GM20000 (cell line): Measurements from ENCODE around the gene KDM4B.

Experiments
- DNase-seq: peaks from one replicate; pipeline ENCODE4 v3.0.0; 2012; ENCODE audit warnings: low spot score
- TF ChIP-seq, protein P1 (sequence below): IDR thresholded peaks from 2 replicates; pipeline ENCODE4 v1.5.1; 2012; ENCODE audit warnings: mild to moderate bottlenecking, control low read depth; ENCODE audit errors: extremely low read depth, missing control alignments

The KDM4B gene

DNA sequence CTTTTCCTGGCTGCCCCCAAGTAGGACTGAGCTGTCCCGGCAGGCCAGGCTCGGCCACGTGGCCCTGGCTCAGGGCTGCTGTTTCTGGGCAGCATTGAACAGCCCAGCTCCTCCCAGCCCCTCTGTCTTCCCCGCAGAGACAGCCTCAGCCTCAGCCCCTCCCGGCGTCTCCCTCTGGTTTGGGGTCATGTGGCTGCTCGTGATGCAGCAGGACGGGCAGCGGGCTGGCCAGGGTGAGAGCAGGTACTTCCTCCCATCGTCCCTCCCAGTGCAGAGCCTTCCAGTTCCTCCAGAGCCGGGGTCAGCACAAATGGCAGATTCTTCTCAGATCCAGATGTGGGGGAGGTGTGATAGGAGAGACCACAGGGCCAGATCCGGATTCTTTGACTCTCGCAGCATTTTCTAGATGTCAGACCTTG is 114.6 kb downstream of the KDM4B start:
- no peak for DNase-seq
- TF ChIP-seq, protein P1, sequence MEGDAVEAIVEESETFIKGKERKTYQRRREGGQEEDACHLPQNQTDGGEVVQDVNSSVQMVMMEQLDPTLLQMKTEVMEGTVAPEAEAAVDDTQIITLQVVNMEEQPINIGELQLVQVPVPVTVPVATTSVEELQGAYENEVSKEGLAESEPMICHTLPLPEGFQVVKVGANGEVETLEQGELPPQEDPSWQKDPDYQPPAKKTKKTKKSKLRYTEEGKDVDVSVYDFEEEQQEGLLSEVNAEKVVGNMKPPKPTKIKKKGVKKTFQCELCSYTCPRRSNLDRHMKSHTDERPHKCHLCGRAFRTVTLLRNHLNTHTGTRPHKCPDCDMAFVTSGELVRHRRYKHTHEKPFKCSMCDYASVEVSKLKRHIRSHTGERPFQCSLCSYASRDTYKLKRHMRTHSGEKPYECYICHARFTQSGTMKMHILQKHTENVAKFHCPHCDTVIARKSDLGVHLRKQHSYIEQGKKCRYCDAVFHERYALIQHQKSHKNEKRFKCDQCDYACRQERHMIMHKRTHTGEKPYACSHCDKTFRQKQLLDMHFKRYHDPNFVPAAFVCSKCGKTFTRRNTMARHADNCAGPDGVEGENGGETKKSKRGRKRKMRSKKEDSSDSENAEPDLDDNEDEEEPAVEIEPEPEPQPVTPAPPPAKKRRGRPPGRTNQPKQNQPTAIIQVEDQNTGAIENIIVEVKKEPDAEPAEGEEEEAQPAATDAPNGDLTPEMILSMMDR: no peak

DNA sequence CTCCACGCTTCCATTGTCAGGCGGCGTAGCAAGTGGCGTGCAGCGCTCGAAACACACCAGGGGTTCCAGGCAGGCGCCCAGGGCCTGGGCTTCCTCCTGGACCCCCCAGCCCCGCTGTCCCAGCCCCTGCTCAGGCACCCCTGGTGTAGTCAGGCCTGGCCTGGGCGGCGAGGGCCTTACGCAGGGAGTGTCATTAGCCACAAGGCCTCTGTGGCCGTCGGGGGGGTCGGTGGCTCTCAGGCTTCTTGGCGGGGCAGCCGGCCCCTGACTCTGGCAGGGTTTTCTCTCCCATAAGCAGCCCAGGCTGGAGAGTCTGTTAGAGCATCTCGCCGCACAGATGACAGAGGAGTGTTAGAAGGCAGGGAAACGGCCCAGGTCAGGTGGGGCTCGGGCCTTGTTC is 116.7 kb downstream of the KDM4B start:
- TF ChIP-seq, protein P1: no peak
- DNase-seq: no peak

DNA sequence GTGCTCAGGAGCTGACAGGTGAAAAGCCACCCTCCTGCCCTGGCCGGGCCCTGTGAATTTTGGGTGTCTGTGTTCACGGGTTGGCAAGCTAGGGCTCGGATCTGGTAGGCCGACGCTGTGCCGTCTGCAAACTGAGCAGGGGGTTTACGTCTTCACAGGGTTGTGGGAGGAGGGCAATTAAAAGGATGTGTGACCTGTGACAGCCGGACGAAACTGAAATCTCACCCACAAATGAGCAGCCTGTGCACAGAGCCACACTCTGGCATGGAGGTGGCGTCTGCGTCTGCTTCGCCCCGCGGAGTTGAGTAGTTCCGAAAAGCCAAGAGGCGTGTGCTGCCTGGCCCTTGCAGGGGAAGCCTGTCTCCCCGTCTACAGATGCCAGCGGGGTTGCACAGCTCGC is 117.3 kb downstream of the KDM4B start:
- DNase-seq: no peak
- TF ChIP-seq, protein P1: no peak

GRCh38 chr19:5086725-5087439 is 118.0 kb downstream of the KDM4B start:
- TF ChIP-seq, protein P1: no peak
- DNase-seq: no peak

DNA sequence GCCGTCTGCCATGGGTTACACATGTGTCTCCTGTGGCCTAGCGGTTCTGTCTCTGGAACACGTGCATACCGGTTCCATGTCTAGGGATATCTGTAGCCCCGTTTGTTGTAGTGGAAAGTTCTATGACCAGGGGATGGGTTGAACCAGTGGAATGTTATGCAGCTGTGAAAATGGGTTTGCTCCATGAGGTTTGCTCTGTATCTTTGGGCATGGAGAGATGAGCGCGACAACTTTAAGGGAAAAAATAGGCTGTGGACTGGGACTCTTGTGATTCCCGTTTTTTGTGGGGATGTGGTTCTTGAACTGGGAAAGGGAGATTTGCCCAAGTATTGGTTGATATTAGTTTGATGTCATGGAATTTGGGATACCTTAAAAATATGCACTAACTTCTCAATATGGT is 120.4 kb downstream of the KDM4B start:
- TF ChIP-seq, protein P1: no peak
- no peak for DNase-seq

- TF ChIP-seq, protein P1: no peak
- no peak for DNase-seq
These were observed 121.6 kb downstream of the KDM4B start for GRCh38 chr19:5090465-5091017.

DNA sequence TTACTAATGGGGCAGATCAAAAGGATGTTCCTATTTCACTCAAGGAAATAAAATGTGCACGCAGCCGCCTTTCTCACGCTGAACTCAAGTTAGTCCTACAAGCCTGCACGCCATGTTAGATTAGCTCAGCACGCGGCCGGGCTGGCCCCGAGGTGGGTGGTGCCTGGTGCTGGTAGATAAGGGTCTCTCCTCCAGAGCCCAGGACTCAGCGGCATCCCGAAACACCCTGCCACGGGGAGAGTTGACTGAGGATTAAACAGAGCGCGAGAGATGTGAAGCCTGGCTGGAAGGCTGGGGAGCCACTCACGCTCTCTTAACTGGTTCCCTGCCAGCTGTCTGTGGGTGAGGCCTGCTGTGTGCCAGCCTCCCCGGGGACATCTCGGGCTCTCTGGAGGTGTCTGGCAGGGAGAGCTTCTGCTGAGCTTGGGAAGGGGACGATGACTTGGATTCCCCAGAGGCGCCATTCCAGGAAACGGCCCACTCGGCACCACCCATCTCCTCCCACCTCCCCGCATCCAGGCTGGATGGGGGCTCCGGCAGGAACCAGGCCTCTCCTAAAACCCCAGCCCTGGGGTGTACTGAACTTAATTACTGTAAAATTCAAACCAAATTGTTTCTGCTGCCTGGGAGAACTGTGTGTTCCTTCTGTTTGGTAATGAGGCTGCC is 122.2 kb downstream of the KDM4B start:
- TF ChIP-seq, protein P1: no peak
- no peak for DNase-seq
